AG04449 (cell line): ENCODE data around the gene MYADM.
A peak's percentile ranks its signal among the peaks of the same experiment; 100 is the strongest.
"Not testable (repeated sequence)": the region's sequence is repeated elsewhere in the genome, so short reads cannot be mapped to it uniquely, and the experiment has no call there.

Experiments used
- CTCF ChIA-PET: fragments of 350-600 bp; formaldehyde crosslinking; extraction: SDS; loops from one replicate; lab custom pipeline; 2021; ENCODE audit warnings: antibody characterized with exemption; lab: Yijun Ruan, JAX
- POLR2A ChIA-PET: fragments of 400-600, 350-600 bp; formaldehyde crosslinking; extraction: SDS; loops from one replicate; lab custom pipeline; 2020; ENCODE audit warnings: antibody characterized with exemption, inconsistent platforms; lab: Yijun Ruan, JAX
- DNase-seq: peaks from one replicate; pipeline ENCODE4 v3.0.0-alpha.2; 2010; ENCODE audit warnings: low read depth, low spot score
- H3K4me3 ChIP-seq: 2 replicates; pipeline ENCODE4 v1.5.1; 2011; ENCODE audit warnings: low read depth, mild to moderate bottlenecking, control low read depth, low read length
- CTCF ChIP-seq: IDR thresholded peaks from one replicate; pipeline ENCODE4 v1.5.1; 2011; ENCODE audit warnings: mild to moderate bottlenecking, moderate library complexity, low read length, control low read depth, inconsistent platforms; ENCODE audit not compliant: insufficient read depth; ENCODE audit errors: missing control alignments

Gene MYADM

GRCh38 chr19:53826876-53827275, 40.8 kb upstream of the MYADM start:
- POLR2A ChIA-PET: no interaction called here
- CTCF ChIA-PET: interaction anchor here (0.7 to 1.5 kb wide), 4 partner anchors 10 to 203 kb away, joined by 3 to 4 read pairs (median 4); no protein-coding TSS in a partner anchor
- DNase-seq: no peak
- no peak overlapping the region for H3K4me3 ChIP-seq
- TF ChIP-seq CTCF: no peak

- ChIA-PET CTCF (no interaction called here), POLR2A (no interaction called here)
- no peak for TF ChIP-seq CTCF
- H3K4me3 ChIP-seq: no peak overlapping the region
- DNase-seq: no peak
Observed at GRCh38 chr19:53828531-53828930, 39.2 kb upstream of the MYADM start.

- H3K4me3 ChIP-seq, CTCF ChIA-PET, POLR2A ChIA-PET: not testable (repeated sequence)
Observed at GRCh38 chr19:53832861-53833260, 34.8 kb upstream of the MYADM start.

GRCh38 chr19:53838446-53838845, 29.2 kb upstream of the MYADM start:
- CTCF ChIA-PET: interaction anchor here (0.7 kb wide), 1 partner anchor 184 kb away, joined by 3 read pairs; no protein-coding TSS in a partner anchor
- H3K4me3 ChIP-seq, POLR2A ChIA-PET, DNase-seq: not testable (repeated sequence)

More at GRCh38 chr19:53832861-53833260, 34.8 kb upstream of the MYADM start:
- DNase-seq: not testable (repeated sequence)

- ChIA-PET CTCF (interaction anchor here (0.7 to 3.8 kb wide), 3 partner anchors 183 to 414 kb away, joined by 4 to 31 read pairs (median 11); no protein-coding TSS in a partner anchor), POLR2A (interaction anchor here (0.9 kb wide), 1 partner anchor 27 kb away, joined by 3 read pairs; the partner anchor contains the start of gene MYADM)
- not testable (repeated sequence) for DNase-seq, H3K4me3 ChIP-seq
Observed at GRCh38 chr19:53840241-53840640, 27.4 kb upstream of the MYADM start.

GRCh38 chr19:53840914-53841313, 26.8 kb upstream of the MYADM start:
- POLR2A ChIA-PET: interaction anchor here (0.7 to 0.9 kb wide), 2 partner anchors 26 to 183 kb away, joined by 3 to 5 read pairs; partner anchors contain the start of gene MYADM
- peak; percentile 41 for DNase-seq

GRCh38 chr19:53844849-53845246, 22.8 kb upstream of the MYADM start:
- CTCF ChIA-PET: no interaction called here

More at GRCh38 chr19:53840914-53841313, 26.8 kb upstream of the MYADM start:
- CTCF ChIA-PET: interaction anchor here (0.7 to 3.8 kb wide), 6 partner anchors 10 to 413 kb away, joined by 3 to 31 read pairs (median 6); no protein-coding TSS in a partner anchor
- H3K4me3 ChIP-seq: not testable (repeated sequence)

GRCh38 chr19:53847555-53847954, 20.1 kb upstream of the MYADM start:
- CTCF ChIA-PET: interaction anchor here (1.8 kb wide), 1 partner anchor 12 kb away, joined by 6 read pairs; no protein-coding TSS in a partner anchor
- no peak for DNase-seq
- no peak for TF ChIP-seq CTCF
- H3K4me3 ChIP-seq: no peak overlapping the region
- POLR2A ChIA-PET: interaction anchor here (1.9 kb wide), 1 partner anchor 20 kb away, joined by 8 read pairs; the partner anchor contains the start of gene MYADM

More at GRCh38 chr19:53844849-53845246, 22.8 kb upstream of the MYADM start:
- POLR2A ChIA-PET: no interaction called here
- no peak overlapping the region for H3K4me3 ChIP-seq
- TF ChIP-seq CTCF: no peak
- no peak for DNase-seq
